ENCODE data around the gene PAIP2. TPM values are rescaled to one million over a fixed set of nuclear protein-coding genes. Genes with fewer than 3 reads are reported as not detected.

The PAIP2 gene
- total RNA-seq = 45.4 and 53.4 TPM in 2 replicates

GRCh38 chr5:139341689-139342422 lies at the start of gene PAIP2:
PAIP2 (plus strand) TSS chr5:139341854; CDS start chr5:139363785, 21,931 bp downstream.

GRCh38 chr5:139293507-139294373 lies 47.9 kb upstream of the PAIP2 start, which contains the start of gene MATR3:
MATR3 (plus strand) TSS chr5:139293740; CDS start chr5:139307416, 13,676 bp downstream.

GRCh38 chr5:139383275-139383992 lies 41.8 kb downstream of the PAIP2 start, which contains the start of gene SLC23A1:
SLC23A1 (minus strand) TSS chr5:139383297; CDS start chr5:139383253, 44 bp downstream.

GRCh38 chr5:139389701-139390638 lies 48.3 kb downstream of the PAIP2 start, which contains the start of gene MZB1:
MZB1 (minus strand) TSS chr5:139389913; CDS start chr5:139389856, 57 bp downstream.

GRCh38 chr5:139394654-139395566 lies 53.3 kb downstream of the PAIP2 start, which contains the start of gene PROB1:
PROB1 (minus strand) TSS chr5:139395104; CDS start chr5:139395081, 23 bp downstream.

GRCh38 chr5:139403787-139404483 lies 62.3 kb downstream of the PAIP2 start, which contains the start of gene SPATA24:
SPATA24 (minus strand) TSS chr5:139404089; CDS start chr5:139404060, 29 bp downstream.

Small RNA genes lying within 50 kb of the gene (small RNA-seq; reads per million reads assigned to genes)
- not detected for gene RNA5SP195 (ENCODE audit: low replicate concordance)

Other genes starting within 250 kb of the PAIP2 start
- gene SIL1, start 143.5 kb upstream of the PAIP2 start, total RNA-seq = 32.9 and 99.6 TPM in 2 replicates
- gene MATR3, start 48.1 kb upstream of the PAIP2 start, total RNA-seq = 175 and 208 TPM in 2 replicates
- not detected in 2 replicates for gene SLC23A1, start 41.4 kb downstream of the PAIP2 start, total RNA-seq
- 0.29 TPM in 1 of 2 replicates, not detected in the other for gene MZB1, start 48.1 kb downstream of the PAIP2 start, total RNA-seq
- gene PROB1, start 53.2 kb downstream of the PAIP2 start, total RNA-seq = 2.6 and 4.0 TPM in 2 replicates
- gene SPATA24, start 62.2 kb downstream of the PAIP2 start, total RNA-seq = 4.9 and 7.0 TPM in 2 replicates
- 8.1 and 8.6 TPM in 2 replicates for gene DNAJC18, start 97.7 kb downstream of the PAIP2 start, total RNA-seq
- gene ECSCR, start 120.9 kb downstream of the PAIP2 start, total RNA-seq = 0.43 TPM in 1 of 2 replicates, not detected in the other
- gene SMIM33, start 129.2 kb downstream of the PAIP2 start, total RNA-seq = under 0.01 TPM in 1 of 2 replicates, not detected in the other
- 36.3 and 72.7 TPM in 2 replicates for gene STING1, start 140.9 kb downstream of the PAIP2 start, total RNA-seq
- gene UBE2D2, start 219.5 kb downstream of the PAIP2 start, total RNA-seq = 51.9 and 90.2 TPM in 2 replicates

Measured in placental pericyte (primary cell).